ENCODE results near the gene STRC. TPM values are rescaled to one million over a fixed set of nuclear protein-coding genes. Genes with fewer than 3 reads are reported as not detected.
A peak's percentile ranks its signal among the peaks of the same experiment; 100 is the strongest.

Gene STRC
- total and polyA plus RNA-seq, 4 donors = 0.45 to 1.2 (median 0.90) TPM; not detected in 1

GRCh38 chr15:43550527-43551363, 67.9 kb downstream of the STRC start:
- no peak overlapping the region for H3K27ac ChIP-seq (ENCODE audit: low read depth in 1 of 2, low read length in 2 of 2)
- intact Hi-C loops (cut with DNase I) = no loop called here
- WGBS, 2 donors = 31 to 36% methylated on average over 10 of the region's 10 CpGs
- no peak overlapping the region for H3K4me3 ChIP-seq (ENCODE audit: low read length in 2 of 2)
- ATAC-seq (ENCODE audit: low FRiP score) (peak; percentile 48), DNase-seq (peak in 1 of 2 donors; percentile 66)
- no peaks in the 10 kb centered on the region for H3K36me3 ChIP-seq (ENCODE audit: control insufficient read depth in 1 of 2, insufficient read depth in 2 of 2, low read length in 1 of 2)
- H3K9me3 ChIP-seq (ENCODE audit: control insufficient read depth, low read length) = no peaks in the 10 kb centered on the region
- no peaks in the 10 kb centered on the region for H3K27me3 ChIP-seq (ENCODE audit: control insufficient read depth in 1 of 2, insufficient read depth in 2 of 2, low read length in 1 of 2)
- no peaks in the 10 kb centered on the region for H3K4me1 ChIP-seq (ENCODE audit: control insufficient read depth in 1 of 2, insufficient read depth in 2 of 2, low read length in 2 of 2)

Other genes starting within 250 kb of the STRC start
- gene ZSCAN29, start 247.8 kb downstream of the STRC start, total RNA-seq = 10 to 100 TPM; 20.3 to 21.7 TPM
- gene ZSCAN29, start 247.8 kb downstream of the STRC start, polyA plus RNA-seq = 1 to 10 TPM; 4.2 to 5.0 TPM
- 10 to 100 TPM; 14.6 to 16.3 TPM for gene TUBGCP4, start 247.7 kb downstream of the STRC start, total RNA-seq
- 1 to 10 TPM; 3.5 to 6.0 TPM for gene TUBGCP4, start 247.7 kb downstream of the STRC start, polyA plus RNA-seq
- gene TP53BP1, start 125.6 kb downstream of the STRC start, total RNA-seq = 10 to 100 TPM; 37.7 to 63.2 TPM
- gene TP53BP1, start 125.6 kb downstream of the STRC start, polyA plus RNA-seq = 10 to 100 TPM in 1 of 2 donors, 1 to 10 TPM in 1; 3.4 to 22.5 TPM
- 10 to 100 TPM; 36.4 to 49.3 TPM for gene MAP1A, start 101.2 kb downstream of the STRC start, total RNA-seq
- 1 to 10 TPM; 5.2 to 5.5 TPM for gene MAP1A, start 101.2 kb downstream of the STRC start, polyA plus RNA-seq
- gene PPIP5K1, start 28.6 kb downstream of the STRC start, total RNA-seq = 10 to 100 TPM; 40.8 to 53.7 TPM
- 10 to 100 TPM in 1 of 2 donors, 1 to 10 TPM in 1; 8.3 to 13.4 TPM for gene PPIP5K1, start 28.6 kb downstream of the STRC start, polyA plus RNA-seq
- gene CKMT1B, start 24.8 kb downstream of the STRC start, total RNA-seq = not detected
- 10 to 100 TPM in 1 of 2 donors, under 1 TPM in 1; 0.05 to 17.4 TPM for gene CKMT1B, start 24.8 kb downstream of the STRC start, polyA plus RNA-seq
- 1 to 10 TPM; 7.0 to 9.3 TPM for gene CATSPER2, start 30.0 kb upstream of the STRC start, total RNA-seq
- 10 to 100 TPM in 1 of 2 donors, under 1 TPM in 1; 0.63 to 13.7 TPM for gene CATSPER2, start 30.0 kb upstream of the STRC start, polyA plus RNA-seq
- gene CKMT1A, start 75.1 kb upstream of the STRC start, total RNA-seq = not detected
- 10 to 100 TPM in 1 of 2 donors, not detected in 1; 11.1 TPM for gene CKMT1A, start 75.1 kb upstream of the STRC start, polyA plus RNA-seq
- gene PDIA3, start 127.6 kb upstream of the STRC start, total RNA-seq = 100 to 1,000 TPM; 304 to 313 TPM
- gene PDIA3, start 127.6 kb upstream of the STRC start, polyA plus RNA-seq = 100 to 1,000 TPM; 156 to 219 TPM
- 1 to 10 TPM; 2.5 to 4.5 TPM for gene ELL3, start 158.2 kb upstream of the STRC start, total RNA-seq
- gene ELL3, start 158.2 kb upstream of the STRC start, polyA plus RNA-seq = 1 to 10 TPM; 7.8 to 7.9 TPM
- 100 to 1,000 TPM; 733 to 789 TPM for gene SERF2, start 173.5 kb upstream of the STRC start, total RNA-seq
- 1,000 to 10,000 TPM; 1,795 to 2,327 TPM for gene SERF2, start 173.5 kb upstream of the STRC start, polyA plus RNA-seq
- not detected for gene SERINC4, start 181.4 kb upstream of the STRC start, total RNA-seq
- gene SERINC4, start 181.4 kb upstream of the STRC start, polyA plus RNA-seq = under 1 TPM; 0.43 to 0.88 TPM
- 10 to 100 TPM; 12.6 to 16.3 TPM for gene HYPK, start 181.8 kb upstream of the STRC start, total RNA-seq
- 10 to 100 TPM in 1 of 2 donors, 1 to 10 TPM in 1; 3.0 to 31.6 TPM for gene HYPK, start 181.8 kb upstream of the STRC start, polyA plus RNA-seq
- 10 to 100 TPM; 20.1 to 20.6 TPM for gene MFAP1, start 205.9 kb upstream of the STRC start, total RNA-seq
- 10 to 100 TPM; 13.7 to 19.2 TPM for gene MFAP1, start 205.9 kb upstream of the STRC start, polyA plus RNA-seq
- 1 to 10 TPM; 4.8 to 6.5 TPM for gene WDR76, start 208.2 kb upstream of the STRC start, total RNA-seq
- 1 to 10 TPM; 1.9 to 3.4 TPM for gene WDR76, start 208.2 kb upstream of the STRC start, polyA plus RNA-seq